Peyer's patch (tissue), 4 donors: ENCODE results near the gene ATG5. TPM values are rescaled to one million over a fixed set of nuclear protein-coding genes. Genes with fewer than 3 reads are reported as not detected.

ENCODE experiments used
- DNase-seq, 3 donors: peaks; one replicate each; pipeline ENCODE4 v3.0.0-alpha.2; 2017 to 2019
- H3K27ac ChIP-seq, 4 donors: fragments of 200-600 bp; sonication (generic); one replicate each; pipeline ENCODE4 v1.5.1; 2016 to 2019
- H3K27me3 ChIP-seq, 2 donors: fragments of 200-600 bp; sonication (generic); one replicate each; pipeline ENCODE4 v1.5.1; 2019
- H3K36me3 ChIP-seq, 3 donors: fragments of 200-600 bp; sonication (generic); one replicate each; pipeline ENCODE4 v1.5.1; 2016 to 2019
- H3K4me1 ChIP-seq, 4 donors: fragments of 200-600 bp; sonication (generic); one replicate each; pipeline ENCODE4 v1.5.1; 2016 to 2019
- H3K4me3 ChIP-seq, 4 donors: fragments of 200-600 bp; sonication (generic); 1 replicate in 3 of 4; 2 replicates in 1 of 4; pipeline ENCODE4 v1.5.1; 2016 to 2019; ENCODE audit warnings: mild to moderate bottlenecking in 1 of 4
- H3K9me3 ChIP-seq, 4 donors: fragments of 200-600 bp; sonication (generic); one replicate each; pipeline ENCODE4 v1.5.1; 2016 to 2019; ENCODE audit warnings: mild to moderate bottlenecking in 1 of 4
- POLR2A ChIP-seq, 2 donors: fragments of 450-650 bp; IDR thresholded peaks; one replicate each; pipeline ENCODE4 v1.5.1; 2017; ENCODE audit warnings: antibody characterized with exemption in 2 of 2, mild to moderate bottlenecking in 2 of 2, moderate library complexity in 2 of 2
- total RNA-seq, 4 donors: library from RNA; depleted of rRNA; stranded (reverse); fragments of >200 nt; gene quantifications; one replicate each; pipeline ENCODE4 v1.1.0, GENCODE V29; 2016
- TF ChIP-seq, protein P1 (sequence below), 6 experiments: fragments of 450-650 bp in 4 of 6; fragments of 200-600 bp in 2 of 6; sonication (generic) in 1 of 6; IDR thresholded peaks; one replicate each; pipeline ENCODE4 v1.5.1; 2017 to 2019; ENCODE audit warnings: antibody characterized with exemption in 6 of 6, mild to moderate bottlenecking in 3 of 6, moderate library complexity in 1 of 6

ATG5 gene
- total RNA-seq, 4 donors from 2014 or later = 42.7 to 73.4 (median 60.2) TPM

- Histone ChIP-seq H3K27me3 (no peaks in the 10 kb centered on the region), H3K27ac (no peak overlapping the region), H3K9me3 (no peaks in the 10 kb centered on the region), H3K4me3 (no peak overlapping the region), H3K4me1 (no peaks in the 10 kb centered on the region), H3K36me3 (no peaks in the 10 kb centered on the region)
- DNase-seq = no peak
- no peak for TF ChIP-seq POLR2A (IDR thresholded peaks at IDR 0.05)
- TF ChIP-seq, protein P1, sequence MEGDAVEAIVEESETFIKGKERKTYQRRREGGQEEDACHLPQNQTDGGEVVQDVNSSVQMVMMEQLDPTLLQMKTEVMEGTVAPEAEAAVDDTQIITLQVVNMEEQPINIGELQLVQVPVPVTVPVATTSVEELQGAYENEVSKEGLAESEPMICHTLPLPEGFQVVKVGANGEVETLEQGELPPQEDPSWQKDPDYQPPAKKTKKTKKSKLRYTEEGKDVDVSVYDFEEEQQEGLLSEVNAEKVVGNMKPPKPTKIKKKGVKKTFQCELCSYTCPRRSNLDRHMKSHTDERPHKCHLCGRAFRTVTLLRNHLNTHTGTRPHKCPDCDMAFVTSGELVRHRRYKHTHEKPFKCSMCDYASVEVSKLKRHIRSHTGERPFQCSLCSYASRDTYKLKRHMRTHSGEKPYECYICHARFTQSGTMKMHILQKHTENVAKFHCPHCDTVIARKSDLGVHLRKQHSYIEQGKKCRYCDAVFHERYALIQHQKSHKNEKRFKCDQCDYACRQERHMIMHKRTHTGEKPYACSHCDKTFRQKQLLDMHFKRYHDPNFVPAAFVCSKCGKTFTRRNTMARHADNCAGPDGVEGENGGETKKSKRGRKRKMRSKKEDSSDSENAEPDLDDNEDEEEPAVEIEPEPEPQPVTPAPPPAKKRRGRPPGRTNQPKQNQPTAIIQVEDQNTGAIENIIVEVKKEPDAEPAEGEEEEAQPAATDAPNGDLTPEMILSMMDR (IDR thresholded peaks at IDR 0.05) = no peak
Observed at GRCh38 chr6:106149472-106150069, 176.0 kb downstream of the ATG5 start.

DNA sequence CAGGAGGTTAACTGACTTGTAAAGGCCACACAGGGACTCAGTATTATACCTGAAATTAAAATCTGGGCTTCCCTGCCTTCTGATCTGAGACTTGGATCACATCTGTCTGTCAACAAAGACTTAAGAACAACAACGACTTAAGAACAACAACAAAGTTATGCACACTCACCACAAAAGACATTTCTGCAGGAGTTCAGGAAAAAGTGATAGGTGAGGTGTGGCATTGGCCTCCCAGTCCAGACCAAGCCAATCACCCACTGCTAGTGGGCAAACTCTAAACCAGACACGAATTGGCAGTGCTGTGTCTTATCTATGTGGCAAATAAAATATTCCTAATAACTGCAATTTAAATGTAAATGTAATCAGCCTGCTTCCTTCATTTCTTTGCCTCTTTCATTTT is 178.1 kb downstream of the ATG5 start:
- no peaks in the 10 kb centered on the region for H3K27me3 ChIP-seq
- H3K4me3 ChIP-seq = no peak overlapping the region
- H3K9me3 ChIP-seq = no peaks in the 10 kb centered on the region
- H3K4me1 ChIP-seq = peaks cover 0 to under 1% (median 0%) of the 10 kb centered on the region in 4 donors
- DNase-seq = no peak
- no peak overlapping the region for H3K27ac ChIP-seq
- TF ChIP-seq POLR2A (IDR thresholded peaks at IDR 0.05) = no peak
- TF ChIP-seq, protein P1 (IDR thresholded peaks at IDR 0.05) = no peak
- no peaks in the 10 kb centered on the region for H3K36me3 ChIP-seq

- no peaks in the 10 kb centered on the region for H3K9me3 ChIP-seq
- TF ChIP-seq, protein P1 (IDR thresholded peaks at IDR 0.05) = no peak
- TF ChIP-seq POLR2A (IDR thresholded peaks at IDR 0.05) = no peak
- no peak for DNase-seq
- H3K27ac ChIP-seq = no peak overlapping the region
- H3K4me3 ChIP-seq = no peak overlapping the region
- no peaks in the 10 kb centered on the region for H3K36me3 ChIP-seq
- H3K4me1 ChIP-seq = peaks cover 0 to 5% (median 0%) of the 10 kb centered on the region in 4 donors
- no peaks in the 10 kb centered on the region for H3K27me3 ChIP-seq
Observed at GRCh38 chr6:106146852-106147351, 178.7 kb downstream of the ATG5 start.

- DNase-seq = no peak
- H3K27ac ChIP-seq = no peak overlapping the region
- H3K4me3 ChIP-seq = no peak overlapping the region
Observed at GRCh38 chr6:106145741-106146227, 179.8 kb downstream of the ATG5 start.

GRCh38 chr6:106145144-106145543 is 180.4 kb downstream of the ATG5 start:
- no peak for TF ChIP-seq POLR2A (IDR thresholded peaks at IDR 0.05)
- TF ChIP-seq, protein P1 (IDR thresholded peaks at IDR 0.05) = no peak
- Histone ChIP-seq H3K4me3 (no peak overlapping the region), H3K9me3 (no peaks in the 10 kb centered on the region), H3K36me3 (no peaks in the 10 kb centered on the region), H3K27me3 (no peaks in the 10 kb centered on the region), H3K4me1 (peaks cover 0 to 5% (median 0%) of the 10 kb centered on the region in 4 donors), H3K27ac (no peak overlapping the region)
- no peak for DNase-seq

More at GRCh38 chr6:106145741-106146227, 179.8 kb downstream of the ATG5 start:
- Histone ChIP-seq H3K9me3 (no peaks in the 10 kb centered on the region), H3K36me3 (no peaks in the 10 kb centered on the region), H3K27me3 (no peaks in the 10 kb centered on the region), H3K4me1 (peaks cover 0 to 5% (median 0%) of the 10 kb centered on the region in 4 donors)
- no peak for TF ChIP-seq POLR2A (IDR thresholded peaks at IDR 0.05)
- TF ChIP-seq, protein P1 (IDR thresholded peaks at IDR 0.05) = no peak
